DND-41 (cell line): ENCODE measurements around the gene ZNF790.

ENCODE experiments used
- ATAC-seq: fragments of 200-7000 bp; cut with Tn5 transposase; 3 replicates; pipeline ENCODE4 v1.9.1; 2021; ENCODE audit warnings: low read depth; ENCODE audit not compliant: insufficient read depth
- DNase-seq: peaks from one replicate; pipeline ENCODE4 v3.0.0-alpha.2; 2020
- H2AFZ ChIP-seq: 2 replicates; pipeline ENCODE4 v1.6.0; 2012; ENCODE audit warnings: low read depth, low read length
- H3K27ac ChIP-seq: 2 replicates; pipeline ENCODE4 v1.5.1; 2012; ENCODE audit warnings: low read length, inconsistent platforms
- H3K27me3 ChIP-seq: fragments of 200-600 bp; sonication (generic); 2 replicates; pipeline ENCODE4 v1.6.0; 2012; ENCODE audit warnings: low read length, mild to moderate bottlenecking, inconsistent platforms; ENCODE audit not compliant: insufficient read depth, poor library complexity
- H3K36me3 ChIP-seq: 2 replicates; pipeline ENCODE4 v1.5.1; 2012; ENCODE audit warnings: low read length, inconsistent platforms; ENCODE audit not compliant: insufficient read depth
- H3K4me1 ChIP-seq: 2 replicates; pipeline ENCODE4 v1.5.1; 2012; ENCODE audit warnings: mild to moderate bottlenecking, low read length; ENCODE audit not compliant: insufficient read depth
- H3K4me2 ChIP-seq: 2 replicates; pipeline ENCODE4 v1.6.0; 2012; ENCODE audit warnings: mild to moderate bottlenecking, moderate library complexity, low read length, inconsistent platforms; ENCODE audit not compliant: insufficient read depth
- H3K4me3 ChIP-seq, 2 experiments: fragments of 200-600 bp in 1 of 2; shearing (Covaris generic) in 1 of 2; 2 replicates each; pipeline ENCODE4 v1.5.1; 2012 to 2016; ENCODE audit warnings: inconsistent platforms in 2 of 2, low read length in 2 of 2, mild to moderate bottlenecking in 2 of 2, low read depth in 1 of 2, moderate library complexity in 1 of 2
- H3K79me2 ChIP-seq: 2 replicates; pipeline ENCODE4 v1.6.0; 2012; ENCODE audit warnings: low read length, inconsistent platforms; ENCODE audit not compliant: insufficient read depth
- H3K9ac ChIP-seq: 2 replicates; pipeline ENCODE4 v1.6.0; 2012; ENCODE audit warnings: low read depth, mild to moderate bottlenecking, inconsistent platforms, low read length, moderate library complexity
- H3K9me3 ChIP-seq: 2 replicates; pipeline ENCODE4 v1.5.1; 2012; ENCODE audit warnings: low read length, moderate library complexity, mild to moderate bottlenecking, inconsistent platforms; ENCODE audit not compliant: insufficient read depth, severe bottlenecking
- H4K20me1 ChIP-seq: 2 replicates; pipeline ENCODE4 v1.6.0; 2012; ENCODE audit warnings: low read length; ENCODE audit not compliant: insufficient read depth
- CTCF ChIP-seq: IDR thresholded peaks from 2 replicates; pipeline ENCODE4 v1.5.1; 2012; ENCODE audit warnings: borderline replicate concordance, low read length, moderate library complexity, mild to moderate bottlenecking; ENCODE audit not compliant: poor library complexity, severe bottlenecking; ENCODE audit errors: extremely low read depth
- EZH2 ChIP-seq: IDR thresholded peaks from 3 replicates; pipeline ENCODE4 v1.6.1; 2012; ENCODE audit warnings: borderline replicate concordance, low read depth, mild to moderate bottlenecking, moderate library complexity, low read length, inconsistent platforms; ENCODE audit not compliant: severe bottlenecking

Gene ZNF790

GRCh38 chr19:36850559-36851442 is 12.6 kb upstream of the ZNF790 start, which contains the start of gene ZNF345:
Gene ZNF345 (plus strand): TSS chr19:36850876. CDS start chr19:36876831, 25,955 bp downstream.
- peaks cover 71% of the 10 kb centered on the region for H3K79me2 ChIP-seq
- H4K20me1 ChIP-seq = no peaks in the 10 kb centered on the region
- peaks cover 7% of the 10 kb centered on the region for H3K9me3 ChIP-seq
- peak within 1 kb of the TSS; percentile 85 for H3K27ac ChIP-seq
- H3K4me2 ChIP-seq = peak within 1 kb of the TSS; percentile 87
- DNase-seq = peak; percentile 93
- peaks cover 31% of the 10 kb centered on the region for H3K4me1 ChIP-seq
- H3K9ac ChIP-seq = peak within 1 kb of the TSS; percentile 81
- H3K27me3 ChIP-seq = no peaks in the 10 kb centered on the region
- H3K4me3 ChIP-seq = peak within 1 kb of the TSS; percentile 98 to 99
- H3K36me3 ChIP-seq = peaks cover 31% of the 10 kb centered on the region
- TF ChIP-seq CTCF (no peak), EZH2 (no peak)
- H2AFZ ChIP-seq = peak within 1 kb of the TSS; percentile 92
- peak; percentile 87 for ATAC-seq

- Histone ChIP-seq H3K27me3 (no peaks in the 10 kb centered on the region), H3K79me2 (peaks cover 76% of the 10 kb centered on the region), H3K27ac (peak overlapping the region; percentile 85), H3K9me3 (peaks cover 3% of the 10 kb centered on the region), H3K9ac (peak overlapping the region; percentile 81), H3K4me2 (peak overlapping the region; percentile 87), H2AFZ (peak overlapping the region; percentile 92), H3K36me3 (peaks cover 27% of the 10 kb centered on the region), H3K4me1 (peaks cover 31% of the 10 kb centered on the region), H4K20me1 (no peaks in the 10 kb centered on the region), H3K4me3 (peak overlapping the region; percentile 98 to 99)
- ATAC-seq (peak; percentile 88), DNase-seq (peak; percentile 92)
- TF ChIP-seq EZH2 (no peak), CTCF (no peak)
Observed at GRCh38 chr19:36849701-36850558, 11.7 kb upstream of the ZNF790 start.

- no peaks in the 10 kb centered on the region for H4K20me1 ChIP-seq
- DNase-seq (no peak), ATAC-seq (no peak)
- no peak overlapping the region for H3K4me2 ChIP-seq
- no peak overlapping the region for H2AFZ ChIP-seq
- no peak overlapping the region for H3K27ac ChIP-seq
- TF ChIP-seq CTCF = no peak
- no peak for TF ChIP-seq EZH2
- H3K27me3 ChIP-seq = no peaks in the 10 kb centered on the region
- no peak overlapping the region for H3K4me3 ChIP-seq
- H3K4me1 ChIP-seq = peaks cover 31% of the 10 kb centered on the region
- H3K79me2 ChIP-seq = peaks cover 76% of the 10 kb centered on the region
- H3K9ac ChIP-seq = no peak overlapping the region
- peaks cover 21% of the 10 kb centered on the region for H3K36me3 ChIP-seq
- no peaks in the 10 kb centered on the region for H3K9me3 ChIP-seq
Observed at GRCh38 chr19:36847968-36848367, 9.8 kb upstream of the ZNF790 start.
